ENCODE measurements around the gene FRMD5. TPM values are rescaled to one million over a fixed set of nuclear protein-coding genes. Genes with fewer than 3 reads are reported as not detected.

Gene FRMD5
- total and polyA plus RNA-seq, 7 donors = under 0.01 to 0.01 TPM; not detected in 5

- H3K4me3 ChIP-seq = no peak overlapping the region
- no peak for TF ChIP-seq CTCF (IDR thresholded peaks at IDR 0.05)
- no peak for DNase-seq
- intact Hi-C loops (cut with DNase I) = no loop called here
- H3K9me3 ChIP-seq = no peaks in the 10 kb centered on the region
- H3K27me3 ChIP-seq (ENCODE audit: insufficient read depth in 3 of 3, low read length in 2 of 3) = no peaks in the 10 kb centered on the region
- no peak overlapping the region for H3K27ac ChIP-seq
- H3K4me1 ChIP-seq = no peaks in the 10 kb centered on the region
- ATAC-seq = no peak
- H3K36me3 ChIP-seq (ENCODE audit: insufficient read depth in 1 of 2, low read depth in 1 of 2) = no peaks in the 10 kb centered on the region
Measured at GRCh38 chr15:44101286-44101685, 93.8 kb downstream of the FRMD5 start.

GRCh38 chr15:44099671-44100070, 95.4 kb downstream of the FRMD5 start:
- 77 to 79% (median 78%) methylated on average over 1 of the region's 1 CpG for WGBS, 3 donors
- Histone ChIP-seq H3K36me3 (ENCODE audit: insufficient read depth in 1 of 2, low read depth in 1 of 2) (no peaks in the 10 kb centered on the region), H3K4me1 (no peaks in the 10 kb centered on the region), H3K9me3 (no peaks in the 10 kb centered on the region), H3K27me3 (ENCODE audit: insufficient read depth in 3 of 3, low read length in 2 of 3) (no peaks in the 10 kb centered on the region), H3K27ac (no peak overlapping the region), H3K4me3 (no peak overlapping the region)
- no peak for DNase-seq
- intact Hi-C loops (cut with DNase I) = no loop called here
- ATAC-seq = no peak
- no peak for TF ChIP-seq CTCF (IDR thresholded peaks at IDR 0.05)

GRCh38 chr15:44097552-44097951, 97.5 kb downstream of the FRMD5 start:
- H3K4me1 ChIP-seq = no peaks in the 10 kb centered on the region
- 43 to 53% (median 47%) methylated on average over 3 of the region's 3 CpGs for WGBS, 3 donors
- intact Hi-C loops (cut with DNase I) = no loop called here
- no peak overlapping the region for H3K27ac ChIP-seq
- TF ChIP-seq CTCF (IDR thresholded peaks at IDR 0.05) = no peak
- no peaks in the 10 kb centered on the region for H3K9me3 ChIP-seq
- ATAC-seq = no peak
- H3K4me3 ChIP-seq = no peak overlapping the region
- no peaks in the 10 kb centered on the region for H3K36me3 ChIP-seq (ENCODE audit: insufficient read depth in 1 of 2, low read depth in 1 of 2)
- DNase-seq = no peak
- no peaks in the 10 kb centered on the region for H3K27me3 ChIP-seq (ENCODE audit: insufficient read depth in 3 of 3, low read length in 2 of 3)

GRCh38 chr15:44096596-44096995, 98.5 kb downstream of the FRMD5 start:
- Histone ChIP-seq H3K4me3 (no peak overlapping the region), H3K9me3 (no peaks in the 10 kb centered on the region), H3K4me1 (no peaks in the 10 kb centered on the region), H3K27ac (no peak overlapping the region), H3K36me3 (ENCODE audit: insufficient read depth in 1 of 2, low read depth in 1 of 2) (no peaks in the 10 kb centered on the region), H3K27me3 (ENCODE audit: insufficient read depth in 3 of 3, low read length in 2 of 3) (no peaks in the 10 kb centered on the region)
- WGBS, 3 donors = 94 to 95% (median 94%) methylated on average over 3 of the region's 3 CpGs
- no peak for TF ChIP-seq CTCF (IDR thresholded peaks at IDR 0.05)
- no peak for DNase-seq
- ATAC-seq = no peak
- intact Hi-C loops (cut with DNase I) = no loop called here

GRCh38 chr15:44094781-44095180, 100.3 kb downstream of the FRMD5 start:
- intact Hi-C loops (cut with DNase I) = no loop called here
- Histone ChIP-seq H3K9me3 (no peaks in the 10 kb centered on the region), H3K4me3 (no peak overlapping the region), H3K27me3 (ENCODE audit: insufficient read depth in 3 of 3, low read length in 2 of 3) (no peaks in the 10 kb centered on the region), H3K27ac (no peak overlapping the region), H3K4me1 (no peaks in the 10 kb centered on the region), H3K36me3 (ENCODE audit: insufficient read depth in 1 of 2, low read depth in 1 of 2) (no peaks in the 10 kb centered on the region)
- ATAC-seq (no peak), DNase-seq (no peak)
- TF ChIP-seq CTCF (IDR thresholded peaks at IDR 0.05) = no peak
- WGBS, 3 donors = 65 to 72% (median 70%) methylated on average over 3 of the region's 3 CpGs

Data from psoas muscle (tissue), 8 donors.